Suprapubic skin (tissue), 4 donors: ENCODE results near the gene RALA.

Experiments used
- CTCF ChIP-seq, 2 donors: fragments of 200-600 bp in 1 of 2; fragments of 450-650 bp in 1 of 2; sonication (generic) in 1 of 2; IDR thresholded peaks; one replicate each; pipeline ENCODE4 v1.5.1; 2016 to 2019; ENCODE audit warnings: antibody characterized with exemption in 2 of 2, mild to moderate bottlenecking in 1 of 2, moderate library complexity in 1 of 2
- EP300 ChIP-seq: sonication (generic); formaldehyde crosslinking; IDR thresholded peaks from one replicate; pipeline ENCODE4 v1.6.1; 2017; ENCODE audit warnings: antibody characterized with exemption
- POLR2A ChIP-seq, 2 donors: fragments of 450-650 bp; IDR thresholded peaks; one replicate each; pipeline ENCODE4 v1.6.1; 2017; ENCODE audit warnings: antibody characterized with exemption in 2 of 2, mild to moderate bottlenecking in 2 of 2, moderate library complexity in 2 of 2
- POLR2AphosphoS5 ChIP-seq, 3 donors: sonication (generic); formaldehyde crosslinking; IDR thresholded peaks; one replicate each; pipeline ENCODE4 v1.6.1; 2017; ENCODE audit warnings: antibody characterized with exemption in 3 of 3

- no peak for TF ChIP-seq CTCF (IDR thresholded peaks at IDR 0.05)
- no peak for TF ChIP-seq EP300
- TF ChIP-seq POLR2A (IDR thresholded peaks at IDR 0.05), result no peak
- no peak for TF ChIP-seq POLR2AphosphoS5 (IDR thresholded peaks at IDR 0.05)
Measured at GRCh38 chr7:39613577-39613976, 9.8 kb upstream of the RALA start.
